Activated naive CD8-positive, alpha-beta T cell treated with anti-CD3 and anti-CD28 coated beads for 36 hours (primary cell): ENCODE measurements around the gene FCN1. TPM values are rescaled to one million over a fixed set of nuclear protein-coding genes. Genes with fewer than 3 reads are reported as not detected.

Experiments
- DNase-seq: peaks from one replicate; pipeline ENCODE4 v3.0.0; 2021
- H3K27ac Mint-ChIP-seq: one replicate; pipeline ENCODE4 v1.8.0; 2022; ENCODE audit warnings: mild to moderate bottlenecking, moderate library complexity, mixed read lengths
- H3K27me3 Mint-ChIP-seq: one replicate; pipeline ENCODE4 v1.8.0; 2022; ENCODE audit warnings: mild to moderate bottlenecking, mixed read lengths
- H3K36me3 Mint-ChIP-seq: one replicate; pipeline ENCODE4 v1.8.0; 2021; ENCODE audit warnings: mild to moderate bottlenecking, mixed read lengths
- H3K4me1 Mint-ChIP-seq: one replicate; pipeline ENCODE4 v1.8.0; 2021; ENCODE audit warnings: mixed read lengths
- H3K4me3 Mint-ChIP-seq: one replicate; pipeline ENCODE4 v1.8.0; 2022; ENCODE audit warnings: mild to moderate bottlenecking, moderate library complexity, mixed read lengths
- H3K9me3 Mint-ChIP-seq: one replicate; pipeline ENCODE4 v1.8.0; 2022; ENCODE audit warnings: mixed read lengths
- total RNA-seq, 2 experiments: library from RNA; stranded (reverse); gene quantifications; one replicate each; pipeline ENCODE4 v1.2.3, GENCODE V29; 2021

FCN1 gene
- total RNA-seq, 2 experiments from 2014 or later: not detected

GRCh38 chr9:134887219-134887618 is 30.5 kb downstream of the FCN1 start:
- H3K4me1 Mint-ChIP-seq: no peaks in the 10 kb centered on the region
- H3K4me3 Mint-ChIP-seq: no peak overlapping the region
- no peaks in the 10 kb centered on the region for H3K36me3 Mint-ChIP-seq
- no peaks in the 10 kb centered on the region for H3K27me3 Mint-ChIP-seq
- no peaks in the 10 kb centered on the region for H3K9me3 Mint-ChIP-seq
- DNase-seq: no peak
- no peak overlapping the region for H3K27ac Mint-ChIP-seq

GRCh38 chr9:134886413-134886913 is 31.2 kb downstream of the FCN1 start:
- no peaks in the 10 kb centered on the region for H3K36me3 Mint-ChIP-seq
- H3K4me3 Mint-ChIP-seq: no peak overlapping the region
- H3K9me3 Mint-ChIP-seq: no peaks in the 10 kb centered on the region
- DNase-seq: no peak
- H3K4me1 Mint-ChIP-seq: no peaks in the 10 kb centered on the region
- peaks cover under 1% of the 10 kb centered on the region for H3K27me3 Mint-ChIP-seq
- no peak overlapping the region for H3K27ac Mint-ChIP-seq

GRCh38 chr9:134885679-134886412 is 31.9 kb downstream of the FCN1 start:
- Mint-ChIP-seq H3K9me3 (no peaks in the 10 kb centered on the region), H3K4me1 (no peaks in the 10 kb centered on the region), H3K27ac (no peak overlapping the region), H3K27me3 (peaks cover 5% of the 10 kb centered on the region), H3K4me3 (no peak overlapping the region), H3K36me3 (no peaks in the 10 kb centered on the region)
- DNase-seq: no peak

- no peaks in the 10 kb centered on the region for H3K9me3 Mint-ChIP-seq
- peaks cover 5% of the 10 kb centered on the region for H3K27me3 Mint-ChIP-seq
- H3K4me1 Mint-ChIP-seq: no peaks in the 10 kb centered on the region
- no peaks in the 10 kb centered on the region for H3K36me3 Mint-ChIP-seq
- H3K27ac Mint-ChIP-seq: no peak overlapping the region
- DNase-seq: no peak
- H3K4me3 Mint-ChIP-seq: no peak overlapping the region
Observed at GRCh38 chr9:134885001-134885678, 32.6 kb downstream of the FCN1 start.

GRCh38 chr9:134884492-134884891 is 33.2 kb downstream of the FCN1 start:
- no peak for DNase-seq
- H3K9me3 Mint-ChIP-seq: no peaks in the 10 kb centered on the region
- no peak overlapping the region for H3K4me3 Mint-ChIP-seq
- H3K36me3 Mint-ChIP-seq: no peaks in the 10 kb centered on the region
- no peak overlapping the region for H3K27ac Mint-ChIP-seq
- H3K27me3 Mint-ChIP-seq: peaks cover 5% of the 10 kb centered on the region
- no peaks in the 10 kb centered on the region for H3K4me1 Mint-ChIP-seq

GRCh38 chr9:134883040-134883782 is 34.5 kb downstream of the FCN1 start:
- H3K36me3 Mint-ChIP-seq: no peaks in the 10 kb centered on the region
- DNase-seq: no peak
- H3K4me1 Mint-ChIP-seq: no peaks in the 10 kb centered on the region
- no peak overlapping the region for H3K4me3 Mint-ChIP-seq
- H3K9me3 Mint-ChIP-seq: no peaks in the 10 kb centered on the region
- H3K27ac Mint-ChIP-seq: no peak overlapping the region
- peaks cover 6% of the 10 kb centered on the region for H3K27me3 Mint-ChIP-seq

GRCh38 chr9:134882204-134882785 is 35.4 kb downstream of the FCN1 start:
- no peak for DNase-seq
- H3K9me3 Mint-ChIP-seq: no peaks in the 10 kb centered on the region
- peaks cover 14% of the 10 kb centered on the region for H3K27me3 Mint-ChIP-seq
- no peaks in the 10 kb centered on the region for H3K4me1 Mint-ChIP-seq
- no peak overlapping the region for H3K4me3 Mint-ChIP-seq
- H3K36me3 Mint-ChIP-seq: no peaks in the 10 kb centered on the region
- no peak overlapping the region for H3K27ac Mint-ChIP-seq

GRCh38 chr9:134881313-134881670 is 36.4 kb downstream of the FCN1 start:
- no peak for DNase-seq
- Mint-ChIP-seq H3K27me3 (peaks cover 14% of the 10 kb centered on the region), H3K27ac (no peak overlapping the region), H3K4me3 (no peak overlapping the region), H3K36me3 (no peaks in the 10 kb centered on the region), H3K4me1 (no peaks in the 10 kb centered on the region), H3K9me3 (no peaks in the 10 kb centered on the region)

- peaks cover 14% of the 10 kb centered on the region for H3K27me3 Mint-ChIP-seq
- H3K9me3 Mint-ChIP-seq: no peaks in the 10 kb centered on the region
- no peak within 1 kb of the TSS for H3K4me3 Mint-ChIP-seq
- no peaks in the 10 kb centered on the region for H3K36me3 Mint-ChIP-seq
- H3K4me1 Mint-ChIP-seq: no peaks in the 10 kb centered on the region
- no peak for DNase-seq
- no peak within 1 kb of the TSS for H3K27ac Mint-ChIP-seq
Observed at GRCh38 chr9:134880484-134881312, 37.0 kb downstream of the FCN1 start, which contains the start of gene FCN2. TSS of gene FCN2 (plus strand) at chr9:134880810. CDS start at chr9:134880822, 12 bp downstream.

- Mint-ChIP-seq H3K36me3 (no peaks in the 10 kb centered on the region), H3K4me3 (no peak overlapping the region), H3K9me3 (no peaks in the 10 kb centered on the region), H3K27ac (no peak overlapping the region), H3K27me3 (peaks cover 14% of the 10 kb centered on the region), H3K4me1 (no peaks in the 10 kb centered on the region)
- no peak for DNase-seq
Observed at GRCh38 chr9:134879664-134880483, 37.8 kb downstream of the FCN1 start.

- no peak overlapping the region for H3K27ac Mint-ChIP-seq
- peaks cover 14% of the 10 kb centered on the region for H3K27me3 Mint-ChIP-seq
- no peaks in the 10 kb centered on the region for H3K4me1 Mint-ChIP-seq
- no peaks in the 10 kb centered on the region for H3K9me3 Mint-ChIP-seq
- no peak overlapping the region for H3K4me3 Mint-ChIP-seq
- H3K36me3 Mint-ChIP-seq: no peaks in the 10 kb centered on the region
- DNase-seq: no peak
Observed at GRCh38 chr9:134877541-134877940, 40.2 kb downstream of the FCN1 start.

GRCh38 chr9:134875371-134875770 is 42.3 kb downstream of the FCN1 start:
- DNase-seq: no peak
- Mint-ChIP-seq H3K4me3 (no peak overlapping the region), H3K27me3 (peaks cover 8% of the 10 kb centered on the region), H3K4me1 (no peaks in the 10 kb centered on the region), H3K27ac (no peak overlapping the region), H3K9me3 (no peaks in the 10 kb centered on the region), H3K36me3 (no peaks in the 10 kb centered on the region)

- H3K9me3 Mint-ChIP-seq: no peaks in the 10 kb centered on the region
- H3K36me3 Mint-ChIP-seq: no peaks in the 10 kb centered on the region
- no peak overlapping the region for H3K4me3 Mint-ChIP-seq
- no peak overlapping the region for H3K27ac Mint-ChIP-seq
- peaks cover 2% of the 10 kb centered on the region for H3K27me3 Mint-ChIP-seq
- no peak for DNase-seq
- no peaks in the 10 kb centered on the region for H3K4me1 Mint-ChIP-seq
Observed at GRCh38 chr9:134872482-134873231, 45.1 kb downstream of the FCN1 start.
